Right ventricle myocardium inferior (tissue), 1 donor: ENCODE data around the gene SH2D7. TPM values are rescaled to one million over a fixed set of nuclear protein-coding genes. Genes with fewer than 3 reads are reported as not detected.
A peak's percentile ranks its signal among the peaks of the same experiment; 100 is the strongest.

Experiments used
- ATAC-seq: fragments of 200-7000 bp; cut with Tn5 transposase; one replicate; pipeline ENCODE4 v1.9.1; 2020; ENCODE audit warnings: mild to moderate bottlenecking, moderate library complexity
- DNase-seq: peaks from one replicate; pipeline ENCODE4 v3.0.0; 2021; ENCODE audit errors: missing footprints
- intact Hi-C: fragments of 100-400 bp; cut with DNase I; formaldehyde crosslinking; loops from one replicate; pipeline ENCODE4 v1.11.0; 2022
- long read RNA-seq: library from polyadenylated mRNA; unstranded; transcript quantifications from one replicate; pipeline ENCODE4 v2.0.0, GENCODE V29; 2021
- total RNA-seq: library from RNA; stranded (reverse); fragmentation: NEBNext Ultra II Directional; extraction: Animal tissue kit (Norgen Biotek cat#: 25700); gene quantifications from one replicate; pipeline ENCODE4 v1.2.1, GENCODE V29; 2021
- donor health status: DM: no; HTN: yes; CAD: no; lungs with severe emphysema.

SH2D7 gene
- total RNA-seq: not detected
- long read RNA-seq: 0 reads

DNA sequence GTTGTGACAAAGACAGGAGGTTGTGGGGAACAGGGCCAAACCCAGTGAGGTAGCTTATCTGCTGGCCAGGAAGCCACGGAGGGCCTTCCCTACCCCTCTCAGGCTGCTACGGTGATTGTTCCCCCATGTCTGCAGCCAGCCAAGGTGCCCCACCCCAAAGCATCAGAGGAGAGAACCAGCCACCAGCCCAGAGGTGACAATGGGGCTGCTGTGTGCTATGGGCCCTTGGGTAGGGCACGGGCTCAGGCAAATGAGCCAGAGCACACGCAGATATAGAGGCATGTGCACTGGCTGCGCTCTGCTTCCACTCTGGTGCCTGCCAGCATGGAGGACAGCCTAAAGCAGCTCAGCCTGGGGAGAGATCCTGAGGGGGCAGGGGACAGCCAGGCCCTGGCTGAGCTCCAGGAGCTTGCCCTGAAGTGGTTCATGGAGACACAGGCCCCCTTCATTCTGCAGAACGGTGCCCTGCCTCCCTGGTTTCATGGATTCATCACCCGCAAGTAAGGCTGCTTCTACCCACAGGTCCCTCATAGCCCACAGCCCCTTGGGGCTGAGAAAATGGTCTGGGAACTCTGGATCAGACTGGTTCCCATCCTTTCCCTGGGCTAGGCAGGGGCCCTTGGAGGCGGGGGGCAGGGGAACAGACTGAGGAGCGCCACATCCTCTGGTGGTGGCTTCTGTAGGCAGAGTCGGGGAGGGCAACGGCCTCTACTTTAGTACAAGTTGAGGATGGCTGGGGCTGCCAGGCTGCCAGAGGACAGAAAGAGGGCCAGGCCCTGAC is at the start of gene SH2D7:
TSS of gene SH2D7 (plus strand) at position 301 of the 781 bp plus-strand sequence. CDS start at position 325, 24 bp downstream.
- ATAC-seq (peak; percentile 71), DNase-seq (peak; percentile 67)
- intact Hi-C loops: no loop called here

DNA sequence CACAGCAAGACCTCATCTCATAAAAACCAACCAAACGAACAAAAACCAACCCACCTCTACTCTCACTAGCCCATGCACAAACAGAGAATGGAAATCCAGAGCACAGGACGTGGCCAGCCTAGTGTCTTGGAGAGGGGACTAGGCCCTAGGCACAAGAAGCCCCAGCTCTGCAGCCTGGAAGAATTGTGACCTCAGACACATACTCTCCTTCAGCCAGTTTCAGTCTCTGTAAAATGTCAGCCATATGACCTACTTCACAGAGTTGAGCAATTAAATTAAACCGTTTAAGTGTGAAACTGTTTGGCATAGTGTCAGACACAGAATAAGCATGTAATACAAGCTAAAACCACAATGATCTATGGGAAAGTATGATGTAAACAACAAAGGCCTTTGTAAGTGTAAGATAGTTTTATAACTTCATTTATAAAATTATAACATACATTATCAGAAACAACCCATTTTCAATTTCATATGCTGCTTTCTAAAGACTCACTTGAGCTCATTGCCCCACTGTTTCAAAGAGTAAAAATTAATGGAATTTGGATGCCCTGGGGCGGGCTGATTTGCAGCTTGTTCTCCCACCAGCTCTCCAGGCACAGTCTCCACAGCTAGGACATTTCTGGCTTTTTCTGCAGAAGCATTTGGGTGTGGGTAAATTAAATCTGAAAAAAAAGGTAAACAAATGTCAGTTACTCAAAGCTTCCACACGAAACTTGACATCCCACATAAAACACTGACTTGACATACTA is 47.8 kb upstream of the SH2D7 start:
- intact Hi-C loops: no loop called here
- no peak for ATAC-seq
- DNase-seq: no peak

DNA sequence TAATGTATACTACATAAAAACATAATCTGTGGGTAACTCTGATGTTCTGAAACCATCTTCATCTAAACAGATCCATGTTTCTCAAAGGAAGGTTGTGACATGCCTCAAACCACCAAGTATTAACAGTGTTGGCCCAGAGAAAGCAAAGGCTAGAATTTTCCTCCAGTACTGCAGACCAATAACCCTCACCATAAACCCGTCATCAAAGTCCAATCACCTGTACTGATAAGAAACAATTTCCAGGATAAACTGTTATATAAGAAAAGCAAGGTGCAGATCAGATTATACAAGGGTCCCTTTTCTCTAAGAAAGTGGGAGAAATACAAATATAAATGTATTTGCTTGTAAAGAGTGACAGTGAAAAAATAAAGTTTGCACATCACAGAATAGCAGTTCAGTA is 47.2 kb upstream of the SH2D7 start:
- ATAC-seq (no peak), DNase-seq (no peak)
- intact Hi-C loops: no loop called here

DNA sequence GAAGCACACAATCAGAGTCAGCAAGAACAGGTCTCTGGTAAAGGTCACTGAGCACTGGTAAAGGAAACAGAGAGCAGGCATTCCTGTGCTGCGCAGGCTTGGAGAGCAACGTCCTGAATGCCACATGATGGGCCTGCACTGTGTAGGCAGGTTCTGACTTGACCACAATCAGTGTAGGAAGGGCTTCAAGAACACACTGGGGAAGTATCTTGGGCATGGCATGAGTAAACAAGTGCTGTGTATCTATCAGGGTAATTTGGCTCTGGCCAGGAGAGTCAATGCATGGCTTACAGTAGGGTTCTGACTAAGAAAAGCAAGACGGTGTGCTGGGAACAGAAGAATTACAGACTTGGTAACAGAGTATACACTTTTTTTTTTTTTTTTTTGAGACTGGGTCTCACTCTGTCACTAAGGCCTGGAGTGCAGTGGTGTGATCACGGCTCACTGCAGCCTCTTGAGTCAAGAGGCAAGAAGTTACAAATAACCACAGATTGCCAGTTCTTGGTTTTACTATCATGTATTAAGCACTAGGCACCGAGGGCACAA is 45.5 kb upstream of the SH2D7 start:
- ATAC-seq: peak; percentile 27
- intact Hi-C loops: no loop called here
- DNase-seq: no peak

DNA sequence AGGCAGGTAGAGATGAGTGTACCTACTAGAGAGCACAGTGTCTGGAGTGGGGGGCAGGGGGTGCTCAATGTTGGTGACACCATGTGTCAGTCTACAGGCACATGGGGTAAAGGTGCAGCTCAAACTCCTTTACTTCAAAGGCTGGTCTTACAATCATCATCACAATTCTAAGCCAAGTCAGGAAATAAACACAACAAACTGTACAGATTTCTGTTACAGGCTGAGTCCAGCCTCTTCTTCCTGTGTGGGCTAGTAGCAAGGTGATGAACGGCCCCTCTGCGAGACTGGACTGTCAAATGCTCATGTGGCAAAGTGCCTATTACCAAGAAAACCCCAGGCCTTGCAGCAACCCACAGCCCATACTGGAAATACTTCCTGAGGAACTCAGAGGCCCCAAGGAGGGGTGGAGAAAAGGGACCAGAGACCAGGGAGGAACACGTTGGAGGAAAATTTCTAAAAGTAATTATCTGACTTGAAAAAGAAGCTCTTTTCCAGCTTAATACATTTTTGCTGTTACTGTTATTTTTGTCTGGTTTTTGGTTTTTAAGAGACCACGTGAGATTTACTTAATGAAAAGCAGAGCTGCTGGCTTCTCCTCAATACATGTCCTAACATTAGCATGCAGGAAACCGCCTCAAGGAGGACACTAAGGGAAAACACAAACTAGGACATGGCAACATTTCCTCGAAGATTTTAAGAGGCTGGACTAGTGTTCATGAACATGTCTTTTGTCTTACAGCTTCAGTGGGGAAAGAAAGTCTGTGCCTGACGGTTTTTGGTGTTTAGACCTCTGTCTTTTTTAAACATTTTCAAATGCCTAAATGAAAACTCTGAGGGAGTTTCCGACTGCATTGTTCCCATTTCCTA is 44.4 kb upstream of the SH2D7 start:
- DNase-seq: no peak
- peak; percentile 80 for ATAC-seq
- intact Hi-C loops: no loop called here

DNA sequence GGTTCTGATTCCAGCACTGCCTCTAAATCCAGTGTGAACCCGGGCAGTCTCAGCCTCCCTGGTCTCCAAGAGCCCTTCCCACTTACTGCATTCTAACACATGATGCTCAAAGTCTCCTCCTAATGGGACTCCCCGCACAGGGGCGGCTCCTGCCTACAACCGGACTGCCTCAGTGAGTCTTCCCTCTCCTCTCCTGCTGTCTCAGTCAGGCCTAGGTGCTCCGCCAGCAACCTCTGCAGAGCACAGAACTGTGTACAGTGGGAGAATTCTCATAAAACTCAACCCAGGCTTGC is 43.8 kb upstream of the SH2D7 start:
- DNase-seq (no peak), ATAC-seq (peak; percentile 54)
- intact Hi-C loops: no loop called here

DNA sequence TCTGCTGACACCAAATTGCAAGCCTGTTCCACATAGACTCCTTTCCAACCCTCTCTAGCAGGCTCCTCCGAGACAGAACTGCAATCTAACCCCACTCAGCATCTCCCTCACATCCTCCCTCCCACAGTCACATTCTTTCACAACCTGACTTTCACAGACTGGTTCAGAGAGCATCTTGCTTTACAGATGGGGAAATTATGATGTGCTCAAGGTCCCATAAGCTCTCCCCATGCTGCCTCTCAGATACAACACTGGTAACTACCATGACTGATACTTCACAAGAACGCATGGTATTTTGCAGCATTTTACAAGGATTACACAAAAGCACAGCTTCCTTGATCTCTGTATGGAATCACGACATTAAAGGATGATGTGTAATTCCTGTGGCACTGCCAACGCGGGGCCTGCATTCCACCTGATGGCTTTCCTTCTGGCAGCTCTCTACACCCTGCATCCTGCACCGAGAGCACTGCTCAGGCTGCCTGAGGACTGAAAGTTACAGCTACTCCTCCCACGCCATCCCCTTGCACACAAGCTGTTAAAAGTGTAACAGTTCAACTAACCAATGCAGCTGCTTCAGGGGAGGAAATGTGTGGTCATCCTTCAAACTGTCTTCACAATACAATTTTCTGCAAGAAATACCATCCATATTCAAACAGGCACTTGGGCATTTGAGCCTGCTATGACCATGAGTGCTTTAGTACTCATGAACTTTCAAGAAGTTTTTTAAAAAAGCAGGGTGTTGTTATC is 42.5 kb upstream of the SH2D7 start:
- intact Hi-C loops: no loop called here
- DNase-seq: no peak
- no peak for ATAC-seq

DNA sequence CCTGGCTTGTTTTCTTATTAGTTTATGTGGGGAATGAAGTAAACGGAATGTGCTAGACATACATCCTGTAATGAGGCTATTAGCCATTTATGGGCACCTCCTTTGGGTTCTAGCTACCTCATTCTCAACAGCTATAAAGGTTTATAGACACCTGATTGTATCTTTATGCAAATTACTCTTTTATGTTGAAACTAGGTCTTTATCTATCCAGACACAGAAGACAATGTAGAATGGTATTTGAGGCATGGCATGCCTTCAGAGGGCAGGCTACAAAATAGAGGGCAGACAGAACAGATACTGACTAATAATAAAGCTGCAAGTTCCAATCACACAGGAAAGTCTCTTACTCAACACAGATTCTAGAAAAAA is 41.9 kb upstream of the SH2D7 start:
- no peak for DNase-seq
- intact Hi-C loops: no loop called here

DNA sequence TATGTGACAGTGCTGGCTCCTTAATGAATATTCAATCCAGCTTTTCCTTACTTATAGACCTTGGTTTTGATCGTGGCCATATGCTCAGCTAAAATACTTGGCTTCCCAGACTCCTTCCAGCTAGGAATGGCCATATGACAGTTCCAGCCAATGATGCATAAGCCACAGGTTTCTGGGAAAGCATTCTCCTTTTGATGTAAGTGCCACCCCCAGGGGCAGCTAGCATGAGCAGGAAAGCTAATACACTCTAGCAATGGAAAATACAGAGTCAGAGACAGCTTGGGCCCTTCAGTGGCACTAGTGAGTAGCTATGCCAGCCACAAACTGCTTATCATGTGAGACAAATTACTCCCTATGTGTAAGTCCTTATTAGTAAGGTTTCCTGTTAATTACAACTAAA is 41.5 kb upstream of the SH2D7 start:
- DNase-seq (no peak), ATAC-seq (no peak)
- intact Hi-C loops: no loop called here

More for the DNA sequence above, 41.9 kb upstream of the SH2D7 start:
- no peak for ATAC-seq

DNA sequence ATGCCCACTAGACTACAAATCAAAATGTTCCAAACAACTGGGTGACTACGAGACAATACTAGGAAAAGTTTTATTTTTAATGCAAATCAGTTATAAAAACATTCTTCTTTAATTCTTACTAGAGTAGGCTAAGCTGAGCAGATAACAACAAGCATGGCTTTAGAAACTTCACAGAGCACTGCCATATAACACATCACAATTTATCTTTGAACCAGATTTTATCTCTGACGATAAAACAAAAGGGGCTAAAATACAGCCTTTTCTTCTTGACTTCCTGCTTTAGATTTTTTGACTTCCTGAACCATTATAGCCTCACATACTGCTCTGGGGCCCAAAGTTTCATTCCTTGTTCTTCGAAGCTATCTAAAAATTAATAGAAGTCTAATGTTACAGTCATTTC is 40.8 kb upstream of the SH2D7 start:
- no peak for ATAC-seq
- DNase-seq: no peak
- intact Hi-C loops: no loop called here

DNA sequence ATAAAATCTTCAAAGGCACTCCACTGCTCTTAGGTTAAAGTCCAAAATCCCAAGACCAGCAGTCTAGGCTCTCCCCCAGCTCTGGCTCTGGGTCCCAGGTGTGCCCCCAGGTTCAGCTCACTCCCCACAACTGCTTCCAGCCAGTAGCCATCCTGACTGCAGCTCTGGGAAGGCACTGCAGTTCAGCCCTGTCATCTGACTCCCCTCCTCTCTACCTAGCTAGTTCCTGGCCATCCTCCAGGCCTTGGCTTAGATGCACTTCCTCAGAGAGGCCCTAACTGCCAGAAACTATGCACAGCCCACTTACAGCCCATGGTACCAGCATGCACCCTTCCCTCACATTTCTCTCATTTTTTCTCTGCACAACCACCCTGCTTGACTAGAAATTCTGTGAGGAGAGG is 40.4 kb upstream of the SH2D7 start:
- intact Hi-C loops: no loop called here
- DNase-seq: no peak
- no peak for ATAC-seq

DNA sequence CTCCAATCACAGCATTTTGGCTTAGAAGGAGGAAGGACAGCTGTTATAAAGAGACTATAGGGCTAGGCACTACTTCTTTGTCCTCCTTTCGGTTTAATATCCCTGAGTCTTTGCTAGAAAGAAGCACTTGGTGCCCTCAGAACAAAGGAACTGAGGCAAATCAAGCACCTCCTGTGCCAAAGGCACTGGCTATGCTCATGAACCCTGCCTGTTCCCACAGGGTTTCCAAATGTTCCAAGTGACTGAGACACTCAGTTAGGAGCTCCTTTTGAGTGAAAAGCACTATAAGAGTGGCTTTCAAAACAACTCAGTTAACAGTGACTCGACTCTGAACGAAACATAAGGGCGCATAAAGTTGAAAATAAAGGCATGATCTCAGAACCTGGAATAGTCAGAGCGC is 39.8 kb upstream of the SH2D7 start:
- DNase-seq (no peak), ATAC-seq (no peak)
- intact Hi-C loops: no loop called here

DNA sequence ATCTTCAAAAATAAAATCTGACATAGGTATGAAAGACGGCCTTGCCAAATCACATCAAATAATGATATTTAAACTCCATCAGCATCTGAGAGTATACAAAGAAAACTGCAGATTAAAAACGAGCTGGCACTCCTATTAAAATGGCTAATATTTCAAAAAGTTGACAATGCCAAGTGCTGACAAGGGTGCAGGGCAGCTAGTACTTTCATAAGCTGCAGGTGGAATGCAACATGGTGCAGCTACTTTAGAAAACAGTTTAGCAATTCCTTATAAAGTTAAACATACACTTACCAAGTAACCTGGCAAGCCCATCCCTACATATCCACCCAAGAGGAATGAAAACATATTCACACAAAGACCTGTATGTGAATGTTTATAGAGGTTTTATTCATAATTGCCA is 37.8 kb upstream of the SH2D7 start:
- intact Hi-C loops: no loop called here

DNA sequence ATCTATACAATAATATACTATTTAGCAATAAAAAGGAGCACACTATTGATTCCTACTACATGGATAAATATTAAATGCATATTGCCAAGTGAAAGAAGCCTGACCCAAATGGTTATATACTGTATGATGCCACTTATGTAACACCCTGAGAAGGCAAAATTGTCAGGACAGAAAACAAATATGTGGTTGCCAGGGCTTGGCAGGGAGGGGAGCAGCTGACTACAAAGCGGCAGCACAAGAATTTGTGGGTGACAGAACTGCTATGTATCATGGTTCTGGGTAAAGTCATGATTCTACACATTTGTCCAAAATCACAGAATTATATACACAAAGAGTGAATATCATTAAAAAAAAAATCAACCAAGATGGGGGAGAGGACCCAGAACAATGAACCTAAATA is 37.4 kb upstream of the SH2D7 start:
- no peak for ATAC-seq
- intact Hi-C loops: loop anchor here (5.0 kb wide), 1 partner anchor 33 kb away; no protein-coding TSS in a partner anchor

More for the DNA sequence above, 37.8 kb upstream of the SH2D7 start:
- DNase-seq: no peak
- no peak for ATAC-seq

DNA sequence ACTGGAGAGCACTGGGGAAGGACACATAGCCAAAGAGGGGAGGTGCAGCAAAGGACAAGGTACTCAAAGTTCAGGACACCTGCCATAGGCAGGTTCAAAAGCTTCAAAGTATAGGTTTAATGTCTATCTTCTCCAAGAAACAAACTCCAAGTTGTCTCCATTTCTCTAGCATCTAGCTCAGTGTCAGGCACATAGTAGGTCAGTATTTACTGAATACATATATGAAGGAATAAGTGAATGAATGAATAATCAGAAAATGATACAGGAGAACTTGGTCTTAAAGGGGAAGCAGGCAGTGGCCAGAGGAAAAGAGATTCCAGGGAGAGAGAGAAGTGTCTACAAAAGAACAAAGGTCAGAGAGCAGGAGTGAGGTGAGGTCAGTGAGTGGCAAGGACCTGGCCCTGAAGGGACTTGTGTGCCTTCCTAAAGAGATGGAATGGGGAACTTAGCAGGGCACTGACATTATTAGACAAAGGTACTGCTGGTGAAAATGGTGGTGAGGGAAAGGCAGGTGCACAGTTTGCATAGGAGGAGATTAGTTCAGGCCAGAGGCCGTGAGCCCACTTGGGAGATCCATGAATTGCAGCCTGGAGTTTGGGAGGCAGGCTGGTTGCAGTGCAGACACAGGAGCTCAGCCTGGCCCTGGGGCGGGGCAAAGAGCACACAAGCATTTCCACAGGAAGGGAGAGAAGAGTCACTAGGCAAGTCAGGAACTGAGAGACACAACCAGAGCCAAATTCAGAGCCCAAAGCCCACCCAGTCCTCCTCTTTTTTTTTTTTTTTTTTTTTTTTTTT is 36.2 kb upstream of the SH2D7 start:
- no peak for DNase-seq
- intact Hi-C loops: loop anchor here (5.0 kb wide), 1 partner anchor 34 kb away; no protein-coding TSS in a partner anchor
- peak; percentile 51 for ATAC-seq

More for the DNA sequence above, 37.4 kb upstream of the SH2D7 start:
- no peak for DNase-seq

DNA sequence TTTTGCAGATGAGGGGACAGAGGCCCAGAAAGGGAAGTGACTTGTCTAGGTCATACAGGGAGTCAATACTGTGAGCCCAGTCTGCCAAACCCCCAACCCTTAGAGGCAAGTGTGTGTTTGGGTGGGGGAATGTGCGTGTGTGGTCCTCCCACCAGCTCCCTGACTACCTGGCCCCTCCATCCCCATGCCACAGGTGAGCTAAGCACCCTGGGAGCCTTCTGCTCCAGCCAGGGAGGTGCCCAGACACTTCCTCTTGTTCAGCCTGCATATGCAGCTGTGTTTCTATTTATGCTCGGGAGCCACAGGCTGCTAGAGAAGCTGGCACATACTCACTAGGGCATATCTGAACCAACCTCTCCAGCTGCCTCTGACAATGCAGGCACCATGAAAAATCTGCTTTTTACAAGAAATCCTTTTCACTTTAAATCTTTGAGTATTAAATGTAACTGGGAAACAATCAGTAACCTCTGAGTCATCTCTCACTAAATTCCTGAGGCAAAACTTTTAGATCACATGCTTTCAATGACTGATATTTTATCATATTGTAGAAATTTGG is 35.6 kb upstream of the SH2D7 start:
- DNase-seq (no peak), ATAC-seq (peak; percentile 78)

DNA sequence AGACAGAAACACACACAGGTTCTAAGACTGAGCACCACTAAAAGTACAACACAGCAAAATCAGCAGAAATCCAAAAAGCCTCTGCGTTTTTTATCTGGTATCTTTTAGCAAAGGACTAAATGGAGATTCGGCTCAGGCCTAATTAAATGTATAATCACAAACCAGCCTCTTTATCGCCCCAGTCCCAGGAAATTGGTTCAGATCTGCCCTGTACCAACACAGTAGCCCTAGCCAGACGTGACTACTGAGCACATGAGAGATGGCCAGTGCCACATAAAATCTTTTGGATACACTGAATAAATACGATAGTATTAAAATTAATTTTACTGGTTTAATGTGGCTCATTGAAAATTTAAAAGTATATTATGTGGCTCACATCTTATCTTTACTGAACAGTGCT is 34.6 kb upstream of the SH2D7 start:
- DNase-seq: no peak
- intact Hi-C loops: loop anchor here (5.0 kb wide), 1 partner anchor 36 kb away; no protein-coding TSS in a partner anchor
- ATAC-seq: no peak

More for the DNA sequence above, 35.6 kb upstream of the SH2D7 start:
- intact Hi-C loops: loop anchor here (5.0 kb wide), 1 partner anchor 34 kb away; no protein-coding TSS in a partner anchor
